HG03521 (cell line): ENCODE data around the gene XPO4.
"Not testable (repeated sequence)": the region's sequence is repeated elsewhere in the genome, so short reads cannot be mapped to it uniquely, and the experiment has no call there.

Experiments
- ATAC-seq: cut with Tn5 transposase; IDR thresholded peaks from one replicate; pipeline ENCODE4 v1.9.1; 2021; ENCODE audit warnings: mild to moderate bottlenecking, moderate library complexity; ENCODE audit not compliant: unreplicated experiment

XPO4 gene

GRCh38 chr13:20891768-20892167 is 10.8 kb downstream of the XPO4 start:
- ATAC-seq = no peak

- ATAC-seq = no peak
Measured at GRCh38 chr13:20891034-20891433, 11.5 kb downstream of the XPO4 start.

DNA sequence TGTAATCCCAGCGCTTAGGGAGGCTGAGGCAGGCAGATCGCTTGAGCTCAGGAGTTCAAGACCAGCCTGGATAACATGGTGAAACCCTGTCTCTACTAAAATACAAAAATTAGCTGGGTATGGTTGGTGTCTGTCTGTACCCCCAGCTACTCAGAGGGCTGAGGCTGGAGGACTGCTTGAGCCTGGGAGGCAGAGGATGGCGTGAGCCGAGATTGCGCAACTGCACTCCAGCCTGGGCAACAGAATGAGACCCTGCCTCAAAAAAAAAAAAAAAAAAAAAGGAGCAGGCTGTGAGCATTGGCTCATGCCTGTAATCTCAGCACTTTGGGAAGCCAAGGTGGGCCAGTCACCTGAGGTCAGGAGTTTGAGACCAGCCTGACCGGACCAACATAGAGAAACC is 12.0 kb downstream of the XPO4 start:
- ATAC-seq = not testable (repeated sequence)

DNA sequence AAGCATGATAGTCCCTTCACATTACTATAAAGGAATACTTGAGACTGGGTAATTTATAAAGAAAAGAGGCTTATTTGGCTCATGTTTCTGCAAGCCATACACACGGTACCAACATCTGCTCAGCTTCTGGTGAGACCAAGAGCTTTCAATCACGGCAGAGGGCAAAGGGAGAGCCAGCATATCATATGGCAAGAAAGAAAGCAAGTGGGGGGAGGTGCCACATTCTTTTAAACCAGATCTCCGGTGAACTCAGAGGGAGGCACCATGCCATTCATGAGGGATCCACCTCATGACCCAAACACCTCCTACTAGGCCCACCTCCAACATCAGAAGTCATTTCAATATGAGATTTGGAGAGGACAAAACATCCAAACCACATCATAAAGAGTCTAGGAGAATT is 20.3 kb downstream of the XPO4 start:
- ATAC-seq = no peak

DNA sequence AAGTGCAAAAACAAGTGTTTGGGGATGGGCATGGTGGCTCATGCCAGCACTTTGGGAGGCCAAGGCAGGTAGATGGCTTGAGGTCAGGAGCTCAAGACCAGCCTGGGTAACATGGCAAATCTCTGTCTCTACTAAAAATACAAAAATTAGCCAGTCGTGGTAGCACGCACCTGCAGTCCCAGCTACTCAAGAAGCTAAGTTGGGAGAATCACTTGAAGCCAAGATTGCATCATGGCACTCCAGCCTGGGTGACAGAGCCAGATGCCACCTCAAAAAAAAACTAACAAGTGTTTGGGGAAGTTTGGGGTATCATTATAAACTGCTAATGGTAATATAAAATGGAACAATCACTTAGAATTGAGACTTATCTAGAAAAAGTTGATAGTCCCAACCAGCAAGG is 24.6 kb downstream of the XPO4 start:
- no peak for ATAC-seq

DNA sequence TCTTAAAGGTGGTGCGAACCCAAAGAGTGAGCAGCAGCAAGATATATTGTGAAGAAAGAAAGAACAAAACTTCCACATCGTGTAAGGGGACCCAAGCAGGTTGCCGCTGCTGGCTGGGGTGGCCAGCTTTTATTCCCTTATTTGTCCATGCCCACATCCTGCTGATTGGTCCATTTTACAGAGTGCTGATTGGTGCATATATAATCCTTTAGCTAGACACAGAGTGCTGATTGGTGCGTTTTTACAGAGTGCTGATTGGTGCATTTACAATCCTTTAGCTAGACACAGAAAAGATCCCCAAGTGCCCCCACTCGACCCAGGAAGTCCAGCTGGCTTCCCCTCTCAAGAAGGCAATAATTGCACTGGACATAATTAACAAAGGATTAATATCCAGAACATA is 25.7 kb downstream of the XPO4 start:
- not testable (repeated sequence) for ATAC-seq

DNA sequence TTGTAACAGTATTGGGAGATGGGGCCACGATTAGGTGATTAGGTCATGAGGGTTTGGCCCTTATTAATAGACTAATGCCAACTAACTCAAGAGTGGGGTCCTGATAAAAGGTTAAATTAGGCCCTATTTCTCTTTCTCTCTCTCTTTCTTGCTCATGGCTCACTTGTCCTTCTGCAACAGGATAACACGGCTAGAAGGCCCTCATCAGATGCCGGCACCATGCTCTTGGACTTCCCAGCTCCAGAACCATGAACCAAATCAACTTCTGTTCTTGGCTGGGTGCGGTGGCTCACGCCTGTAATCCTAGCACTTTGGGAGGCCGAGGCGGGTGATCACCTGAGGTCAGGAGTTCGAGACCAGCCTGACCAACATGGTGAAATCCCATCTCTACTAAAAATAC is 28.1 kb downstream of the XPO4 start:
- not testable (repeated sequence) for ATAC-seq

DNA sequence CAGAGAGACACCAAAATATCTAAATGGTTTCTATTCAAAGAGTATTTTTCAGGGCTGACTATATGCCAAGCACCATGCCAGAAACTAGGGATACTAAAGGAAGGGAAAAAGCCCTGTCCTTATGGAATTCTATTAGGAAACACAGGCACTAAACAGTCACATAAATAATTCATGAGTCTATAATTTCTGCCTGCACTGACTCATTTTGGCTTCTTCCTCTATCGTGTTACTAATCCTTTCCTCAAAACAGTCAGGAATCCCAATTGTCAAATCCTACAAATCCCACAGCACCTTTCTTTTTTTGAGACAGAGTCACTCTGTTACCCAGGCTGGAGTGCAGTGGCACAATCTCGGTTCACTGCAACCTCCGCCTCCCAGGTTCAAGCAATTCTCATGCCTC is 29.2 kb downstream of the XPO4 start:
- no peak for ATAC-seq

DNA sequence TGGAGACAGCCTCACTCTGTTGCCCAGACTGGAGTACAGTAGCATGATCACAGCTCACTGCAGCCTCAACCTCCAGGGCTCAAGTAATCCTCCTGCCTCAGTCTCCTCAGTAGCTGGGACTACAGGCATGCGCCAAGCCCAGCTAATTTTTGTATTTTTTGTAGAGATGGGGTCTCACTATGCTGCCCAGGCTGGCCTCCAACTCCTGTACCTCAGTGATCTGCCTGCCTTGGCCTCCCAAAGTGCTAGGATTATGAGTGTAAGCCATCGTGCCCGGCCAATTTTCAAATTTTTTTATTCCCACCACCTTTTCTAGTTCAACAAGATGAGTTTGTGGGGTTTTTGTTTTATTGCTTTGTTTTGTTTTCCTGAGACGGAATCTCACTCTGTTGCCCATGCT is 31.7 kb downstream of the XPO4 start:
- ATAC-seq = no peak

DNA sequence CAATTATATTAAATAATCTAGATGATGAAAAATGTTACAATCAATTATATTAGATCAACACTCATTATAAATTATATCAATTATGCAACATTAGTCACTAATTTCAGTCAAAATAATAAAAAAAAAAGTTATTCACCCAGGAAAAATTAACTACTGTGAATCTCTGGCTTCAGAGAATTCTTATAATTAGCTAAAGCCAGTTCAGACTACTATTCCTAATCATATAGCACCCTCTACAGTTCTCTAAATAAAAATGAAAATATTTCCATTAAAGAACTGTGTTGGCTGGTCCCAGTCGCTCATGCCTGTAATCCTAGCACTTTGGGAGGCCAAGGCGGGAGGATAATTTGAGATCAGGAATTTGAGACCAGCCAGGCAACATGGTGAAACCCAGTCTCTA is 33.0 kb downstream of the XPO4 start:
- ATAC-seq = no peak

- no peak for ATAC-seq
Measured at GRCh38 chr13:20867408-20867807, 35.1 kb downstream of the XPO4 start.

GRCh38 chr13:20861666-20862065 is 40.9 kb downstream of the XPO4 start:
- not testable (repeated sequence) for ATAC-seq

DNA sequence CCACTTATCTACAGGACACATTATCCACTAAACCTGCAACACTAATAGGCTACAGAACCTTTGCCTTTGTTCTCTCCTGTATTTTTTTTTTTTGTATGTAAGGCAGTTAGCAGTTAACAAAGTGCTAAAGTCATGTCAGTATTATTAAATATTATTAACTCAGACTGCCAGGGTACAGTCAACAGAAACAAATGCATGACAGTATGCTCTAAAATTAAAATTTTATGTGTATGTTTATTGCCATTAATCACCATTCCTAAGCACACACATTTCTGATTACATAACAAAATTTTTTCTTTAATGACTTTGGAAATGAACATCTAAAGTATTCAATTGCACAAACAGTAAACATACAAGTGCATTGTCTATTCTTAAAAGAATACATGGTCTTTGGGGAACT is 41.7 kb downstream of the XPO4 start:
- ATAC-seq = no peak

DNA sequence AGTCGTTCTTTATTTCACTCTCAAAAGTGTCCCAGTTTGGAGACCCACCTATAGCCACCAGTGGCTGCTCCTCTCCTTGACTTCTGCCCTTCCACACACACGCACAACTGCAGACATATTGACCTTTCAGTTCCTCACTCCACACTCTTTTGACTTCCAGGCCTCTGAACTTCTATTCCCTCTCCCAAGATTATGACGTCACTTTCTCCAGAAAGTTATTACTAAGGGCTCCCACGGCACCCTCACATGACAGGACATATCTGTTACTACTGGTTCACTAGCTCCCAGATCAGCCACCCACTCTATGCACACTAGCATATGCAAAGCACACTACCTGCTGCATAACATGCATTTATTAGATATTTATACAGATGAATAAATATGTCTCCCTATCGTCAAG is 45.9 kb downstream of the XPO4 start:
- ATAC-seq = no peak

GRCh38 chr13:20851844-20852402 is 50.6 kb downstream of the XPO4 start:
- no peak for ATAC-seq

DNA sequence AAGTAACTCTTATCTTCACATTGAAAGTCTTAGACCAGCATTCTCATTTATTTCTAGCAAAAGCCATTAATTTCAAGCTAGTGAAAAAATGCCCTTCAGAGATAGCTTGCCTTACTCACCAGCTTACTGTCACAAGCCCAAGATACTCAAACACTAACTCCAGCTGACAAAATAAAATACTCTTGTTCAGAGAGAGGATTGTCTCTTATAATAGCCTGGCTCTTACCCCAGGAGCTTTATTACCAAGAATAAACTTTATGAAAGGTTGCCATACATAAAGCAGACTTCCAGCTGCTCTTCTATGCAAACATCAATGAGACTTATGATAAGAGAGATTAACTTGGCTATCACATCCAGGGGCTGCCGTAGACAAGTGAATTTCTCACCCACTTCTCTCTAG is 53.6 kb downstream of the XPO4 start:
- ATAC-seq = no peak

DNA sequence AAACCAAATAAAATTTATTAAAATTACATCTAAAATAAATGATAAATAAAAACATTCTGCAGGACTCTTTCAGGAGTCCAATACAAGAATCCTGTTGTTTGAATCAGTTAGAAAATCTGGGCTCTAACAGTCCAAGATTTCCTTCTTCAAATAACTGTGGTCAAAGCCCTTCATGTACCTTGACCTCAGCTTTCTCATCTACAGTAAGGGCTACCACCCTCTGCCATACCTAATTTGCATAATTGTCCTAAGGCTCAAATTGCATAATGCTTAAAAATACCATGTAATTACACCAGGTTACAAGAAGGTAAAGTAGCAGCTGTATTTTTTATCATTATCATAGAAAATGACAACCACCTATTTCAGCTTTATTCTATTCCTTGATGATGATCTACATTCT is 54.3 kb downstream of the XPO4 start:
- no peak for ATAC-seq

DNA sequence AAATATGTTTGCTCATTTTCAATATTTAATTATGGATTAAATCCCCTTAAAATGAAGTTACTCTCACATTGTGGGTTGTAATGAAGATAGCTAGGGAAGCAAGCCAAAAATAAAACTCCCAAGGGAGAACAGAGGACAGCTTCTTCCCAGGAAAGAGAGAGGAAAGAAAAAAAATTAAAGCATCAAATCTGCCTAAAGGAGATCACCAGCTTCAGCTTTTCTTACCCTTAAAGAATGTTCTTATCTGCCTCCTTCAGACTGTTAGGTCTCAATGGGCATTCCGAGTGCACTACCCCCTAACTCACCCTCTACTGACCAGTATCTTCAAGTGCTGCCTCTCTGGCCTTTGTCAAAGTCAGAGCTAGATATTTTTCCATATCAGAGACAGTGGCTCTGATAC is 55.2 kb downstream of the XPO4 start:
- ATAC-seq = no peak

DNA sequence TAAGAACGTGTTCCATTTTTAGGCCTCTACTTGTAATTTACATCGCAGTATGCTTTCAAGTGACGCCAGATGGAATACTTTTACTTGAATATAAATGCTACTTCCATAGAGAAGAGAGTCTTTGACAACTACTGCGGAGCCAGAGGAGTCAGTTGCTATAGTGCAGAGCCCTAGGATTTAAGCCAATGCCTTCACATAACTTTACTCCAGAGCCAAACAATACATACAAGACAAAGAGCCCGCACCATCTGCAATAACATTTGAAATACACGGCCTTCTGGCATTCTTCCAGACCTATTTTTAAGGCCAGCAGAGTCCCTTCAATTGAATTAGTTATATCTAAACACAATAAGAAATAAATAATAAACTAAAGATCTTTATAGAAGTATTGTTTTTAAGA is 59.4 kb downstream of the XPO4 start:
- ATAC-seq = no peak

GRCh38 chr13:20840568-20840967 is 62.0 kb downstream of the XPO4 start:
- no peak for ATAC-seq

DNA sequence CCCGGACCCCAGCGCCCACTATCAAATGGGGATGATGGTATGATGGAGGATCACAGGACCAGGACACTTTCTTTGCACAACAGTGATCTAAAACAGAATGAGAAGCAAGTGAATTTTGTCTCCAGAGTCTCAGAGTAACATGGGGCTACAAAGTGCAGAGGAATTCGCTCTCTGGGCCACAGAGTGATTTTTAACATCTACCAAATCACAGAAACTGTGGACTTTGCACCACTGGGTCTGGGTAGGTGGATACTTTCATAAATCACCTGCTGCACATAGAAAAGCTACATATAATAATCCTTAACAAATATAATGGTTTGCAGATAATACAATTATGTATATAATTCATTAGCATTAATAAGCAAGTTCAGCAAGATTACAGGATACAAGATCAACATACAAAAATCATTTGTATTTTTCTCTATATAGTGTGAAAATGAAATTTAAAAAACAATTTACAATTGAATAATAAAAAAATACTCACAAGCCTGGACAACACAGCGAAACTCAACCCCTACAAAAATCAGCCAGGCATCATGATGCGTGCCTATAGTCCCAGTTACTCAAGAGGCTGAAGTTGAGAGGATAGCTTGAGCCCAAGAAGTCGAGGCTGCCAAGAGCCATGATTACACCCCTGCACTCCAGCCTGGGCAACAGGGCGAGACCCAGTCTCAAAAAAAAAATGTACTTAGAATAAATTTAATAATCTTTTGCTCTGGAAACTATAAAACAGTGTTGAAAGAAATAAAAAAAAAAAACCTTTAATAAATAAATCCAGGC is 68.5 kb downstream of the XPO4 start:
- no peak for ATAC-seq

- ATAC-seq = no peak
Measured at GRCh38 chr13:20832861-20833260, 69.7 kb downstream of the XPO4 start.

GRCh38 chr13:20831933-20832332 is 70.6 kb downstream of the XPO4 start:
- ATAC-seq = no peak
